Tibial nerve (tissue), 4 donors: ENCODE results near the gene DNAAF5.

ENCODE experiments used
- EP300 ChIP-seq, 2 donors: sonication (generic); formaldehyde crosslinking; IDR thresholded peaks; one replicate each; pipeline ENCODE4 v1.6.1; 2017; ENCODE audit warnings: antibody characterized with exemption in 2 of 2, mild to moderate bottlenecking in 1 of 2
- POLR2A ChIP-seq, 2 donors: fragments of 450-650 bp; IDR thresholded peaks; one replicate each; pipeline ENCODE4 v1.6.1; 2017; ENCODE audit warnings: antibody characterized with exemption in 2 of 2, mild to moderate bottlenecking in 2 of 2, moderate library complexity in 2 of 2
- TF ChIP-seq, protein P1 (sequence below), 5 experiments: fragments of 200-600 bp in 3 of 5; fragments of 450-650 bp in 2 of 5; sonication (generic) in 3 of 5; IDR thresholded peaks; one replicate each; pipeline ENCODE4 v1.5.1; 2016 to 2019; ENCODE audit warnings: antibody characterized with exemption in 5 of 5, mild to moderate bottlenecking in 3 of 5, moderate library complexity in 2 of 5

GRCh38 chr7:696426-696811 is 30.1 kb upstream of the DNAAF5 start:
- TF ChIP-seq EP300 (IDR thresholded peaks at IDR 0.05): no peak
- TF ChIP-seq, protein P1, sequence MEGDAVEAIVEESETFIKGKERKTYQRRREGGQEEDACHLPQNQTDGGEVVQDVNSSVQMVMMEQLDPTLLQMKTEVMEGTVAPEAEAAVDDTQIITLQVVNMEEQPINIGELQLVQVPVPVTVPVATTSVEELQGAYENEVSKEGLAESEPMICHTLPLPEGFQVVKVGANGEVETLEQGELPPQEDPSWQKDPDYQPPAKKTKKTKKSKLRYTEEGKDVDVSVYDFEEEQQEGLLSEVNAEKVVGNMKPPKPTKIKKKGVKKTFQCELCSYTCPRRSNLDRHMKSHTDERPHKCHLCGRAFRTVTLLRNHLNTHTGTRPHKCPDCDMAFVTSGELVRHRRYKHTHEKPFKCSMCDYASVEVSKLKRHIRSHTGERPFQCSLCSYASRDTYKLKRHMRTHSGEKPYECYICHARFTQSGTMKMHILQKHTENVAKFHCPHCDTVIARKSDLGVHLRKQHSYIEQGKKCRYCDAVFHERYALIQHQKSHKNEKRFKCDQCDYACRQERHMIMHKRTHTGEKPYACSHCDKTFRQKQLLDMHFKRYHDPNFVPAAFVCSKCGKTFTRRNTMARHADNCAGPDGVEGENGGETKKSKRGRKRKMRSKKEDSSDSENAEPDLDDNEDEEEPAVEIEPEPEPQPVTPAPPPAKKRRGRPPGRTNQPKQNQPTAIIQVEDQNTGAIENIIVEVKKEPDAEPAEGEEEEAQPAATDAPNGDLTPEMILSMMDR (IDR thresholded peaks at IDR 0.05): no peak
- no peak for TF ChIP-seq POLR2A (IDR thresholded peaks at IDR 0.05)
